B cell (primary cell): Measurements from ENCODE around the gene STAT5A. TPM values are rescaled to one million over a fixed set of nuclear protein-coding genes. Genes with fewer than 3 reads are reported as not detected.
A peak's percentile ranks its signal among the peaks of the same experiment; 100 is the strongest.

Experiments
- ATAC-seq: fragments of 200-7000 bp; cut with Tn5 transposase; one replicate; pipeline ENCODE4 v1.10.0; 2021; ENCODE audit warnings: low read depth, mild to moderate bottlenecking, moderate number of reproducible peaks, moderate library complexity
- CTCF ChIA-PET: fragments of 350-600 bp; sonication (Branson Sonifier 250); formaldehyde crosslinking; loops from one replicate; lab custom pipeline; 2021; ENCODE audit warnings: antibody characterized with exemption, inconsistent platforms; lab: Charles Lee
- POLR2A ChIA-PET: fragments of 350-600 bp; sonication (Branson Sonifier 250); formaldehyde crosslinking; loops from one replicate; lab custom pipeline; 2021; ENCODE audit warnings: antibody characterized with exemption; lab: Charles Lee
- DNase-seq: peaks from one replicate; pipeline ENCODE4 v3.0.0; 2013
- H2AFZ ChIP-seq: 2 replicates; pipeline ENCODE4 v1.6.1; 2012; ENCODE audit warnings: mild to moderate bottlenecking, low read depth, low read length; ENCODE audit not compliant: insufficient read depth, poor library complexity, severe bottlenecking
- H3K27ac ChIP-seq, 2 donors: 1 replicate in 1 of 2; 2 replicates in 1 of 2; pipeline ENCODE4 v1.5.1; 2012 to 2013; ENCODE audit warnings: low read length in 2 of 2, mild to moderate bottlenecking in 2 of 2, moderate library complexity in 1 of 2
- H3K27me3 ChIP-seq, 4 experiments: fragments of 200-600 bp in 1 of 4; sonication (generic) in 1 of 4; replicated peaks in 1 of 4; 1 replicate in 2 of 4; 2 replicates in 2 of 4; pipeline versions ENCODE4 v1.6.1 to v1.7.0; 2013 to 2016; ENCODE audit warnings: low read length in 3 of 4, mild to moderate bottlenecking in 2 of 4, mixed read lengths in 1 of 4, moderate library complexity in 1 of 4; ENCODE audit not compliant: insufficient read depth in 4 of 4, control insufficient read depth in 3 of 4; ENCODE audit errors: control extremely low read depth in 1 of 4
- H3K36me3 ChIP-seq, 2 experiments: replicated peaks in 1 of 2; 1 replicate in 1 of 2; 2 replicates in 1 of 2; pipeline versions ENCODE4 v1.6.1 to v1.7.1; 2013; ENCODE audit warnings: low read length in 1 of 2; ENCODE audit not compliant: insufficient read depth in 2 of 2, control insufficient read depth in 1 of 2; ENCODE audit errors: control extremely low read depth in 1 of 2, extremely low read depth in 1 of 2
- H3K4me1 ChIP-seq, 2 donors: fragments of 200-600 bp in 1 of 2; sonication (generic) in 1 of 2; 1 replicate in 1 of 2; 2 replicates in 1 of 2; pipeline versions ENCODE4 v1.5.1 to v1.6.1; 2013 to 2017; ENCODE audit warnings: low read length in 2 of 2; ENCODE audit not compliant: control insufficient read depth in 2 of 2, insufficient read depth in 2 of 2
- H3K4me2 ChIP-seq: replicated peaks from 2 replicates; pipeline ENCODE3; 2012; ENCODE audit warnings: mild to moderate bottlenecking, low read depth, low read length; ENCODE audit not compliant: poor library complexity, severe bottlenecking
- H3K4me3 ChIP-seq, 5 experiments: fragments of 200-600 bp in 1 of 5; sonication (generic) in 1 of 5; 1 replicate in 3 of 5; 2 replicates in 2 of 5; pipeline versions ENCODE4 v1.5.1 to v1.7.0; 2011 to 2016; ENCODE audit warnings: low read length in 4 of 5, mild to moderate bottlenecking in 4 of 5, low read depth in 2 of 5, control low read depth in 1 of 5, moderate library complexity in 1 of 5; ENCODE audit not compliant: insufficient read depth in 1 of 5; ENCODE audit errors: control extremely low read depth in 1 of 5, extremely low read depth in 1 of 5
- H3K79me2 ChIP-seq: fragments of 200-600 bp; sonication (generic); one replicate; pipeline ENCODE4 v1.6.0; 2016; ENCODE audit warnings: low read length; ENCODE audit not compliant: control insufficient read depth, insufficient read depth
- H3K9ac ChIP-seq: fragments of 200-600 bp; sonication (generic); 2 replicates; pipeline ENCODE4 v1.6.1; 2017; ENCODE audit warnings: mild to moderate bottlenecking, low read length, moderate library complexity
- H3K9me3 ChIP-seq, 3 donors: one replicate each; pipeline versions ENCODE4 v1.6.1 to v1.7.1; 2013; ENCODE audit warnings: low read length in 2 of 3; ENCODE audit not compliant: control insufficient read depth in 2 of 3, insufficient read depth in 1 of 3; ENCODE audit errors: control extremely low read depth in 1 of 3
- H4K20me1 ChIP-seq: 2 replicates; pipeline ENCODE4 v1.6.0; 2012; ENCODE audit warnings: mild to moderate bottlenecking, low read length; ENCODE audit not compliant: insufficient read depth, control insufficient read depth, poor library complexity, severe bottlenecking
- H3K27ac Mint-ChIP-seq: one replicate; pipeline ENCODE4 v1.8.0; 2021; ENCODE audit warnings: mixed read lengths
- H3K27me3 Mint-ChIP-seq: one replicate; pipeline ENCODE4 v1.8.0; 2021; ENCODE audit warnings: mixed read lengths
- H3K4me1 Mint-ChIP-seq: one replicate; pipeline ENCODE4 v1.8.0; 2021; ENCODE audit warnings: mixed read lengths
- H3K4me3 Mint-ChIP-seq: one replicate; pipeline ENCODE4 v1.8.0; 2021; ENCODE audit warnings: mixed read lengths
- H3K9me3 Mint-ChIP-seq: one replicate; pipeline ENCODE4 v1.8.0; 2022; ENCODE audit warnings: mixed read lengths; ENCODE audit not compliant: insufficient read depth
- EZH2 ChIP-seq: IDR thresholded peaks from 2 replicates; pipeline ENCODE4 v1.6.1; 2012; ENCODE audit warnings: borderline replicate concordance, low read depth, mild to moderate bottlenecking, moderate library complexity, low read length; ENCODE audit not compliant: insufficient read depth, poor library complexity, severe bottlenecking
- WGBS: methylation state at CpG from one replicate; pipeline ENCODE4 v1.1.5; 2013; ENCODE audit warnings: missing lambda C conversion rate; ENCODE audit not compliant: insufficient coverage; 5-methylcytosine and 5-hydroxymethylcytosine counted together
- intact Hi-C: fragments of 100-400 bp; cut with micrococcal nuclease; formaldehyde crosslinking; loops from one replicate; pipeline ENCODE4 v1.10.0; 2022
- polyA plus RNA-seq: library from polyadenylated mRNA; depleted of rRNA; stranded (reverse); fragments of >200 nt; gene quantifications from 2 replicates; pipeline ENCODE4 v1.2.3, GENCODE V29; 2012
- total RNA-seq, 2 donors: library from RNA; stranded (reverse); fragments of 120-200 nt in 1 of 2; gene quantifications; 1 replicate in 1 of 2; 2 replicates in 1 of 2; pipeline versions ENCODE4 v1.2.3 to v1.2.4, GENCODE V29; 2013 to 2022
- TF ChIP-seq, protein P1 (sequence below): fragments of 200-600 bp; IDR thresholded peaks from one replicate; pipeline ENCODE4 v1.8.0; 2022; ENCODE audit warnings: antibody characterized with exemption, mild to moderate bottlenecking

The STAT5A gene
- total and polyA plus RNA-seq, 2 donors (not counting 1 experiment from before 2014, with no cell fraction given) = 48.8 to 110 TPM

DNA sequence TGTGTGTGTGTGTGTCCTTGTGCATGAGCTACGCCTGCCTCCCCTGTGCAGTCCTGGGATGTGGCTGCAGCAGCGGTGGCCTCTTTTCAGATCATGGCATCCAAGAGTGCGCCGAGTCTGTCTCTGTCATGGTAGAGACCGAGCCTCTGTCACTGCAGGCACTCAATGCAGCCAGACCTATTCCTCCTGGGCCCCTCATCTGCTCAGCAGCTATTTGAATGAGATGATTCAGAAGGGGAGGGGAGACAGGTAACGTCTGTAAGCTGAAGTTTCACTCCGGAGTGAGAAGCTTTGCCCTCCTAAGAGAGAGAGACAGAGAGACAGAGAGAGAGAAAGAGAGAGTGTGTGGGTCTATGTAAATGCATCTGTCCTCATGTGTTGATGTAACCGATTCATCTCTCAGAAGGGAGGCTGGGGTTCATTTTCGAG is 22.5 kb downstream of the STAT5A start:
- H3K4me3 ChIP-seq = no peak overlapping the region
- no peak for ATAC-seq
- TF ChIP-seq, protein P1, sequence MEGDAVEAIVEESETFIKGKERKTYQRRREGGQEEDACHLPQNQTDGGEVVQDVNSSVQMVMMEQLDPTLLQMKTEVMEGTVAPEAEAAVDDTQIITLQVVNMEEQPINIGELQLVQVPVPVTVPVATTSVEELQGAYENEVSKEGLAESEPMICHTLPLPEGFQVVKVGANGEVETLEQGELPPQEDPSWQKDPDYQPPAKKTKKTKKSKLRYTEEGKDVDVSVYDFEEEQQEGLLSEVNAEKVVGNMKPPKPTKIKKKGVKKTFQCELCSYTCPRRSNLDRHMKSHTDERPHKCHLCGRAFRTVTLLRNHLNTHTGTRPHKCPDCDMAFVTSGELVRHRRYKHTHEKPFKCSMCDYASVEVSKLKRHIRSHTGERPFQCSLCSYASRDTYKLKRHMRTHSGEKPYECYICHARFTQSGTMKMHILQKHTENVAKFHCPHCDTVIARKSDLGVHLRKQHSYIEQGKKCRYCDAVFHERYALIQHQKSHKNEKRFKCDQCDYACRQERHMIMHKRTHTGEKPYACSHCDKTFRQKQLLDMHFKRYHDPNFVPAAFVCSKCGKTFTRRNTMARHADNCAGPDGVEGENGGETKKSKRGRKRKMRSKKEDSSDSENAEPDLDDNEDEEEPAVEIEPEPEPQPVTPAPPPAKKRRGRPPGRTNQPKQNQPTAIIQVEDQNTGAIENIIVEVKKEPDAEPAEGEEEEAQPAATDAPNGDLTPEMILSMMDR = no peak
- TF ChIP-seq EZH2 = no peak
- H3K27me3 ChIP-seq = no peaks in the 10 kb centered on the region
- no peak overlapping the region for H3K4me2 ChIP-seq
- no peaks in the 10 kb centered on the region for H3K9me3 ChIP-seq
- Mint-ChIP-seq H3K9me3 (no peaks in the 10 kb centered on the region), H3K27ac (no peak overlapping the region), H3K27me3 (no peaks in the 10 kb centered on the region), H3K4me3 (no peak overlapping the region), H3K4me1 (peaks cover 41% of the 10 kb centered on the region)
- no peaks in the 10 kb centered on the region for H3K79me2 ChIP-seq
- peaks cover 40 to 43% of the 10 kb centered on the region in 2 donors for H3K4me1 ChIP-seq
- no peak overlapping the region for H3K9ac ChIP-seq
- peaks cover 0 to 58% of the 10 kb centered on the region in 2 experiments for H3K36me3 ChIP-seq
- ChIA-PET POLR2A (no interaction called here), CTCF (interaction anchor here (1.2 to 20.6 kb wide), 5 partner anchors 11 to 126 kb away, joined by 3 to 546 read pairs (median 4); partner anchors contain the start of gene HCRT)
- no peak overlapping the region for H3K27ac ChIP-seq
- 62% methylated on average over 5 of the region's 9 CpGs for WGBS
- intact Hi-C loops = no loop called here
- H2AFZ ChIP-seq = no peak overlapping the region
- H4K20me1 ChIP-seq = peaks cover 14% of the 10 kb centered on the region
- DNase-seq = no peak

DNA sequence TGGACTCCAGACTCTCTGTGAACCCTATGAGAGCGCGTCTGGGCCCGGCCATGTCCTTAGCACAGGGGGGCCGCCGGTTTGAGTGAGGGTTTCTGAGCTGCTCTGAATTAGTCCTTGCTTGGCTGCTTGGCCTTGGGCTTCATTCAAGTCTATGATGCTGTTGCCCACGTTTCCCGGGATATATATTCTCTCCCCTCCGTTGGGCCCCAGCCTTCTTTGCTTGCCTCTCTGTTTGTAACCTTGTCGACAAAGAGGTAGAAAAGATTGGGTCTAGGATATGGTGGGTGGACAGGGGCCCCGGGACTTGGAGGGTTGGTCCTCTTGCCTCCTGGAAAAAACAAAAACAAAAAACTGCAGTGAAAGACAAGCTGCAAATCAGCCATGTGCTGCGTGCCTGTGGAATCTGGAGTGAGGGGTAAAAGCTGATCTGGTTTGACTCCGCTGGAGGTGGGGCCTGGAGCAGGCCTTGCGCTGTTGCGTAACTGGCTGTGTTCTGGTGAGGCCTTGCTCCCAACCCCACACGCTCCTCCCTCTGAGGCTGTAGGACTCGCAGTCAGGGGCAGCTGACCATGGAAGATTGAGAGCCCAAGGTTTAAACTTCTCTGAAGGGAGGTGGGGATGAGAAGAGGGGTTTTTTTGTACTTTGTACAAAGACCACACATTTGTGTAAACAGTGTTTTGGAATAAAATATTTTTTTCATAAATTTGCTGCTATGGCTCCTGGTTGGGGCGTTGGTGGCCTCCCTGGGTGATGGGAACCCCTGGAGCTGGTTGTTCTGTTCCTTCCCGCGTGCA is 23.1 kb downstream of the STAT5A start:
- Histone ChIP-seq H3K27me3 (no peaks in the 10 kb centered on the region), H3K9ac (no peak overlapping the region), H3K79me2 (no peaks in the 10 kb centered on the region), H3K4me1 (peaks cover 44 to 50% of the 10 kb centered on the region in 2 donors), H3K4me2 (peak overlapping the region; percentile 95), H3K36me3 (peaks cover 0 to 52% of the 10 kb centered on the region in 2 experiments), H4K20me1 (peaks cover 14% of the 10 kb centered on the region), H3K27ac (no peak overlapping the region), H3K9me3 (no peaks in the 10 kb centered on the region), H3K4me3 (peak overlapping the region in 1 of 5 experiments; percentile 64), H2AFZ (no peak overlapping the region)
- TF ChIP-seq EZH2 = no peak
- TF ChIP-seq, protein P1 = no peak
- H3K4me3 Mint-ChIP-seq = peak overlapping the region; percentile 66
- ChIA-PET POLR2A (interaction anchor here (0.6 to 2.3 kb wide), 3 partner anchors 23 to 94 kb away, joined by 4 to 7 read pairs (median 6); partner anchors contain the start of gene STAT5A), CTCF (interaction anchor here (0.5 to 20.6 kb wide), 20 partner anchors 11 to 325 kb away, joined by 3 to 546 read pairs (median 4); partner anchors contain the start of genes HCRT and STAT3)
- peak overlapping the region; percentile 47 for H3K27ac Mint-ChIP-seq
- no peaks in the 10 kb centered on the region for H3K9me3 Mint-ChIP-seq
- DNase-seq (no peak), ATAC-seq (no peak)
- H3K27me3 Mint-ChIP-seq = no peaks in the 10 kb centered on the region
- intact Hi-C loops = loop anchor here (1.0 to 2.0 kb wide), 3 partner anchors 11 to 127 kb away; no protein-coding TSS in a partner anchor
- H3K4me1 Mint-ChIP-seq = peaks cover 43% of the 10 kb centered on the region
- WGBS = 75% methylated on average over 18 of the region's 19 CpGs
